Stimulated activated CD8-positive, alpha-beta memory T cell treated with anti-CD3 and anti-CD28 coated beads, Interleukin-7, amount 100 ng/mL, for 24 hours (primary cell): Measurements from ENCODE around the gene SLCO2B1.

Source experiments
- DNase-seq: peaks from one replicate; pipeline ENCODE4 v3.0.0-alpha.2; 2020; ENCODE audit warnings: low read depth

Gene SLCO2B1

DNA sequence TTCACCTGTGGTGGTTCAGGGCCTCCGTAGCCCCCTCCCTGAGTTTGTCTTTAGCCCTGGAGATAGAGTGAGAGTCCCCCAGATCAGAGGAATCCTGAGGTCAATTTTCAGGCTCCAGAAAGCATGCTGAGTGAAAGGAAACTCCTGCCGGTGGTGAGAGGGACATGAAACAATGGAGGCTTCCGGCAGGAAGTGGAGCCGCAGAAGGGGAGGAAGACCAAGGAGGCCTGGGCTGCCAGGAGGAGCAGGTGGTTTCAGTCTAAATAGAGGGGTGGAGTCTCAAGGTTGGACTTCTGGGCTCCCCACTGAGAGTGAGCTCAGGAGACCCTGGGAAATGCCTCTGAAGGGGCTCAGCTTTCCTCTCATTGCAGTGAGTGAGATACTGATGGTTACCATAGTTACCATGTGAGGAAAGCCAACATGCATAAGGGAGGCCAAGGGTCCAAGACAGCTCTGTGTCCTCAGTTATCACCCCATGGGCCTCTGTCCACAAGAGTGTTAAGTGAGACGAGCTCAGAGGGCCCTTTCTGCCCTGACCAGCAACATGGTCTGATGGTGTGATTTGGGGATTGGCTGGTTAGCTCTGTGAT, 10.7 kb downstream of the SLCO2B1 start:
- DNase-seq, result no peak

- no peak for DNase-seq
Observed at GRCh38 chr11:75162954-75163353, 12.0 kb downstream of the SLCO2B1 start.

- DNase-seq, result no peak
Observed at GRCh38 chr11:75163921-75164849, 13.3 kb downstream of the SLCO2B1 start.

DNA sequence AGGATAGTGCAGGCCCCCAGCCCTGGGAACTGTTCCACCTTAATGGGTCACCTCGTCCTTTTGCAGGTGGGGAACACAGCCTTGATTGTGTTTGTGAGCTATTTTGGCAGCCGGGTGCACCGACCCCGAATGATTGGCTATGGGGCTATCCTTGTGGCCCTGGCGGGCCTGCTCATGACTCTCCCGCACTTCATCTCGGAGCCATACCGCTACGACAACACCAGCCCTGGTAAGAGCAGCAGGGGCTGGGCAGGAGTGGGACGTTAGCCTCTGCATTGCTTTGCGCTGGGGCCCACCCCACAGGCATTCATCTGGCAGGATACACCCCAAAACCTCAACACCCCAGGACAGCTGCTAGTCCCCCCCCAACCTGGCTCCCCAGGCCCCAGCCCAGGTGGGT, 14.8 kb downstream of the SLCO2B1 start:
- DNase-seq, result no peak

GRCh38 chr11:75166791-75167190, 15.9 kb downstream of the SLCO2B1 start:
- no peak for DNase-seq

DNA sequence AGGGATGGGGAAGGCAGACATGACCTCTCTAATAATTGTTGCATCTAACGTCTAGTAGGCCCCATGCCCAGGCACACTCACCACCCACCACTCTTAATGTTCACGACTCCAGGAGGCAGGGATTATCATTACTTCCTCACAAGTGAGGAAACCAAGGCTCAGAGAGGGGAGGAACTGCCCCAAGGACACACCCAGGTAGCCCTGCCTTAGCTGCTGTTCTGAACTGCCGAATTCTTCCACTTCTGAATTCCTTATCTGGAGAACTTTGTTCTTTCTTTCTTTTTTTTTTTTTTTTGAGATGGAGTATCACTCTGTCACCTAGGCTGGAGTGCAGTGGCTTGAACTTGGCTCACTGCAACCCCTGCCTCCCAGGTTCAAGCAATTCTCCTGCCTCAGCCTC, 16.7 kb downstream of the SLCO2B1 start:
- DNase-seq, result no peak

- no peak for DNase-seq
Observed at GRCh38 chr11:75169101-75169885, 18.4 kb downstream of the SLCO2B1 start.

- DNase-seq, result no peak
Observed at GRCh38 chr11:75170516-75171201, 19.8 kb downstream of the SLCO2B1 start.

- DNase-seq, result no peak
Observed at GRCh38 chr11:75173336-75173735, 22.4 kb downstream of the SLCO2B1 start.

GRCh38 chr11:75174781-75175370, 24.0 kb downstream of the SLCO2B1 start:
- DNase-seq, result no peak

GRCh38 chr11:75182664-75183063, 31.8 kb downstream of the SLCO2B1 start:
- DNase-seq, result no peak

- no peak for DNase-seq
Observed at GRCh38 chr11:75184051-75184450, 33.1 kb downstream of the SLCO2B1 start.

DNA sequence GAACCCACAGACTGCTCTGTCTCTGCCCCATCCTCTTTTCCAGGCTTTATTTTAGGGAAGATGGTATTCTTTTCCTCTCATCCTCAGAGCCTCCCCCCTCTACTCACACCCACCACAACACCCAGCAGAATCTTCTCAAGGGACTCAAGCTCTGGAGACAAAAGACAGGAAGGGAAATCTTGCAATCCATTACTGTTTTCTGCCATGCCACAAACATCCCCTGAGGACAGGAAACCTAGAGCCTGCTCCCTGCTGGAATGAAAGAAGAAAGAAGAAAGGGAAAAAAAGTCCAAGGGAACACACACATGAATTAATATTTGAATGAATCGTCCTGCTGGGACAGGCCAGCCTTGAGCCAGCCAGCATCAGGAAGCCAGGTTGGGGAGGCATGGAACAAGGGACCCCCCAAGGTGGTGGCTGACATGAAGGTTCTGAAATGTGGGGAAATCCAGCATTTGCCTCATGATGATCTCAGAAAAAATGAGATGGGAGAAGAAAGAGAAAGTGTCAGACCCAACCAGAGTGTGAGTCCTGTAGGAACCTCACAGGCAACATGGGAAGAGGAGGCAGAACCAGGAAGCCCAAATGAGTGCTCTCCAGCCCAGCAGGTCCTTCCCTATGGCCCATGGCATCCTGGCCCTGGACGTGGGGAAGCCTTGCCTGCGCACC, 34.0 kb downstream of the SLCO2B1 start:
- no peak for DNase-seq

- no peak for DNase-seq
Observed at GRCh38 chr11:75185866-75186265, 35.0 kb downstream of the SLCO2B1 start.

GRCh38 chr11:75186999-75187398, 36.1 kb downstream of the SLCO2B1 start:
- DNase-seq, result no peak

DNA sequence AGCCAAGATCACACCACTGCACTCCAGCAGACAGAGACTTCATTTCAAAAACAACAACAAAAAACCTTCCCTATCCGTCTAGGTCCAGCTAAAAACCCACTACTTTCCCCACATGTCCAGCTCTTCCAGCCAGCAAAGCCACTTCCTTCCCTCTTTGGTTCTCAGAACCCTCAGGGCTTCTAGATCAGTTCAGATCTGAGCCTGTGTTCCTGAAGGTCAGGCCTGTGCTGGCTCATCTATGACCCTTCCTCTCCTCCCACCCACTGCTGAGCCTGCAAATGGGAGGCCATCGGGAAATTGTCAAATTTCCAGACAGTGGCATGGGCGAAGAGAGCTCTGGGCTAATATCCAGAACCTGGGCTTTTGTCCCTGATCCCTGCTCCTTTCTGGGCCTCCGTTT, 37.8 kb downstream of the SLCO2B1 start:
- DNase-seq, result no peak

DNA sequence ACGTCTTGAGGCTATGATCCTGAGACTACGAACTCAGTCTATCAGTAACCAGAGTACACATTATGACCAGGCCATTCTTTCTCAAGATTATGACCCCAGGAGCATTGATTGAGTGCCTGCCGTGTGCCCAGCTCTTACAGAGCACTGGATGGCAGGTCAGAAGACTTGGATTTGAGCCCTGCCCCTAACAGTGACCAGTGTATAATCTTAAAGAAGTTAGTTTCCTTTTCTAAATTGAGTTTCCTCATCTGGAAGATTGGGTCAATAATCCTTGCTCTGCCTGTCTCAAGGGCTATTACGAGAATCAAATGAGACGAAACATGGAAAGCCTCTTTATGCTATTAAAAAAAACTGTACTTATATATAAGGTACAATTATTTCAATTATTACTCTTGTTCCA, 38.2 kb downstream of the SLCO2B1 start:
- no peak for DNase-seq

DNA sequence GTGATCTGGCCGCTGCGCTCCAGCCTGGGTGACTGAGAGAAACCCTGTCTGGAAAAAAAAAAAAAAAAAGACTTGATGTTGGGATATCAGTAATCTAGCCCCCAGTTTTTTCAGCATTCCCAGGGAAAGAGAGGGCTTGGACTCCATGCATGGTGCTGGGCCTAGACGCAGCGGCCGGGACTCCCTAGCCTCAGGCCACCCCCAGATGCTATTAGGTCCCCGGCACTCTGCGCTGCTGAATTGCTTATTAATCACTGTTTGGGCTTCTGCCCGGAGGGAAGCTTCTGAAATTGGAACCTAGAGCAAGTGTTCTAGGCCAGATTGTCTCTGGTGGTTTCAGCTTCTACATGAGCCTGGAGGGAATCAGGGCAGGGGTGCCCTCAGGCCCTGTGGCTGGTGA, 39.0 kb downstream of the SLCO2B1 start:
- DNase-seq, result no peak

GRCh38 chr11:75190652-75191329, 39.9 kb downstream of the SLCO2B1 start:
- DNase-seq, result no peak

GRCh38 chr11:75191330-75191717, 40.4 kb downstream of the SLCO2B1 start:
- no peak for DNase-seq

DNA sequence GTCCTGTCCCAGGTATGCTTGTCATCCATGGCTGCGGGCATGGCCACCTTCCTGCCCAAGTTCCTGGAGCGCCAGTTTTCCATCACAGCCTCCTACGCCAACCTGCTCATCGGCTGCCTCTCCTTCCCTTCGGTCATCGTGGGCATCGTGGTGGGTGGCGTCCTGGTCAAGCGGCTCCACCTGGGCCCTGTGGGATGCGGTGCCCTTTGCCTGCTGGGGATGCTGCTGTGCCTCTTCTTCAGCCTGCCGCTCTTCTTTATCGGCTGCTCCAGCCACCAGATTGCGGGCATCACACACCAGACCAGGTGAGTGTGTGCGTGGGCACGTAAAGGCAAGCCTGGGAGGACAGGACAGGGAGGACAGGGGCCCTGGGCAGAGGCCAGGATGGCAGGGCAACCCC, 42.4 kb downstream of the SLCO2B1 start:
- DNase-seq, result no peak
